Heart left ventricle (tissue), 16 donors: ENCODE results near the gene HIPK2. TPM values are rescaled to one million over a fixed set of nuclear protein-coding genes. Genes with fewer than 3 reads are reported as not detected.

Source experiments
- ATAC-seq, 4 donors: fragments of 200-7000 bp; cut with Tn5 transposase; one replicate each; pipeline ENCODE4 v1.9.1; 2020 to 2022; ENCODE audit warnings: moderate library complexity in 4 of 4, mild to moderate bottlenecking in 3 of 4, moderate number of reproducible peaks in 1 of 4
- DNase-seq, 5 donors: peaks; one replicate each; pipeline ENCODE4 v3.0.0-alpha.2; 2020
- H3K27ac ChIP-seq, 12 donors: fragments of 200-600 bp; sonication (generic) in 4 of 12; one replicate each; pipeline versions ENCODE4 v1.5.0 to v1.8.0; 2016 to 2022; ENCODE audit warnings: mild to moderate bottlenecking in 2 of 12
- H3K27me3 ChIP-seq, 9 donors: fragments of 200-600 bp; sonication (generic) in 2 of 9; one replicate each; pipeline versions ENCODE4 v1.5.1 to v1.8.0; 2016 to 2022; ENCODE audit warnings: mild to moderate bottlenecking in 3 of 9
- H3K36me3 ChIP-seq, 9 donors: fragments of 200-600 bp; sonication (generic) in 2 of 9; one replicate each; pipeline versions ENCODE4 v1.5.0 to v1.8.0; 2018 to 2022; ENCODE audit warnings: mild to moderate bottlenecking in 2 of 9
- H3K4me1 ChIP-seq, 12 donors: fragments of 200-600 bp; sonication (generic) in 4 of 12; one replicate each; pipeline versions ENCODE4 v1.5.0 to v1.8.0; 2016 to 2022; ENCODE audit warnings: mild to moderate bottlenecking in 3 of 12
- H3K4me3 ChIP-seq, 12 donors: fragments of 200-600 bp; sonication (generic) in 4 of 12; one replicate each; pipeline versions ENCODE4 v1.5.0 to v1.8.0; 2017 to 2022; ENCODE audit warnings: mild to moderate bottlenecking in 9 of 12, moderate library complexity in 4 of 12
- H3K9me3 ChIP-seq, 12 donors: fragments of 200-600 bp; sonication (generic) in 4 of 12; one replicate each; pipeline versions ENCODE4 v1.5.0 to v1.8.0; 2016 to 2022; ENCODE audit warnings: mild to moderate bottlenecking in 1 of 12
- CTCF ChIP-seq, 12 donors: fragments of 200-600 bp; sonication (generic) in 4 of 12; IDR thresholded peaks; one replicate each; pipeline versions ENCODE4 v1.5.0 to v1.8.0; 2018 to 2022; ENCODE audit warnings: antibody characterized with exemption in 12 of 12, mild to moderate bottlenecking in 5 of 12
- POLR2A ChIP-seq, 2 donors: fragments of 450-650 bp; IDR thresholded peaks; one replicate each; pipeline ENCODE4 v1.6.1; 2017; ENCODE audit warnings: antibody characterized with exemption in 2 of 2, mild to moderate bottlenecking in 2 of 2, moderate library complexity in 2 of 2
- WGBS, 4 donors: extraction: QIAGEN DNeasy Blood & Tissue Kit in 2 of 4; methylation state at CpG; one replicate each; pipeline versions ENCODE4 v1.1.5 to v1.1.7; 2013 to 2018; 5-methylcytosine and 5-hydroxymethylcytosine counted together
- intact Hi-C, 10 donors: fragments of 100-400 bp; cut with DNase I; formaldehyde crosslinking; loops; one replicate each; pipeline versions ENCODE4 v1.11.1 to v1.14.2; 2022
- polyA plus RNA-seq, 2 donors: library from polyadenylated mRNA; stranded (reverse); fragments of 200-250 nt; gene quantifications; one replicate each; pipeline ENCODE4 v1.2.3, GENCODE V29; 2013
- total RNA-seq, 9 donors: library from RNA; depleted of rRNA in 2 of 9; stranded (reverse); fragments of >200 nt in 2 of 9; fragmentation: NEBNext Ultra II Directional in 3 of 9; extraction: Animal tissue kit (Norgen Biotek cat#: 25700) in 3 of 9; gene quantifications; one replicate each; pipeline versions ENCODE4 v1.1.0 to v1.2.4, GENCODE V29; 2016 to 2023
- donor health status: ischemic (EF 13 %, LVEDD 7.1; RV severe dilation, severe dysfunction).
- donor health status: healthy with polysubstance abuse.
- donor health status: DM: no; HTN: yes; CAD: no.
- donor health status: DM: no; HTN: no; CAD: no.
- donor health status: ischemic (EF 25% LVEDD 6.9; RV normal size, moderate dysfunction).
- donor health status: ischemic (EF 25% LVEDD 5.7; RV mildly dilated, moderate dysfunction).
- donor health status: healthy.
- donor health status: DM: yes; HTN: yes; CAD: no.
- donor health status: ischemic (EF 35%, LVEDD 5.7; RV mildly dilated, moderate dysfunction).
- donor health status: nonischemic (EF 11% LVEDD 7.7; RV severe dilation, severe dysfunction).
- donor health status: DM: yes; HTN: yes; CAD: no.
- donor health status: PGD.
- donor health status: ischemic (EF 29% LVEDD 5.4; RV normal size, mild dysfunction).
- donor health status: nonischemic (EF 23%, LVEDD 6.1; RV moderate dilation, normal function).

HIPK2 gene
- total and polyA plus RNA-seq, 11 donors, result 43.2 to 244 (median 143) TPM

GRCh38 chr7:139594911-139595476, 182.8 kb downstream of the HIPK2 start:
- H3K4me1 ChIP-seq, result peaks cover 0 to 16% (median 0%) of the 10 kb centered on the region in 12 donors
- no peaks in the 10 kb centered on the region for H3K27me3 ChIP-seq
- intact Hi-C loops, result no loop called here
- no peak overlapping the region for H3K27ac ChIP-seq
- ATAC-seq (no peak), DNase-seq (no peak)
- no peak for TF ChIP-seq CTCF (IDR thresholded peaks at IDR 0.05)
- no peak for TF ChIP-seq POLR2A (IDR thresholded peaks at IDR 0.05)
- peaks cover 4 to 100% (median 100%) of the 10 kb centered on the region in 9 donors for H3K36me3 ChIP-seq
- H3K4me3 ChIP-seq, result no peak overlapping the region
- WGBS, 4 donors, result 88 to 93% (median 93%) methylated on average over 13 of the region's 13 CpGs
- no peaks in the 10 kb centered on the region for H3K9me3 ChIP-seq

- Histone ChIP-seq H3K27ac (no peak overlapping the region), H3K4me1 (peaks cover 0 to 11% (median under 1%) of the 10 kb centered on the region in 12 donors), H3K9me3 (no peaks in the 10 kb centered on the region), H3K4me3 (no peak overlapping the region), H3K27me3 (no peaks in the 10 kb centered on the region), H3K36me3 (peaks cover 4 to 100% (median 99%) of the 10 kb centered on the region in 9 donors)
- WGBS, 4 donors, result 97 to 98% (median 98%) methylated on average over 2 of the region's 2 CpGs
- intact Hi-C loops, result no loop called here
- ATAC-seq (no peak), DNase-seq (no peak)
- no peak for TF ChIP-seq CTCF (IDR thresholded peaks at IDR 0.05)
- TF ChIP-seq POLR2A (IDR thresholded peaks at IDR 0.05), result no peak
Observed at GRCh38 chr7:139594090-139594489, 183.7 kb downstream of the HIPK2 start.

- H3K27ac ChIP-seq, result no peak overlapping the region
Observed at GRCh38 chr7:139592801-139593461, 184.9 kb downstream of the HIPK2 start.

More at GRCh38 chr7:139592801-139593461, 184.9 kb downstream of the HIPK2 start:
- no peak for ATAC-seq
- Histone ChIP-seq H3K9me3 (no peaks in the 10 kb centered on the region), H3K4me1 (peaks cover 0 to 11% (median 0%) of the 10 kb centered on the region in 12 donors), H3K36me3 (peaks cover 4 to 100% (median 96%) of the 10 kb centered on the region in 9 donors), H3K4me3 (no peak overlapping the region), H3K27me3 (no peaks in the 10 kb centered on the region)
- intact Hi-C loops, result no loop called here
- 90 to 95% (median 94%) methylated on average over 4 of the region's 4 CpGs for WGBS, 4 donors
- TF ChIP-seq CTCF (IDR thresholded peaks at IDR 0.05), result no peak
- TF ChIP-seq POLR2A (IDR thresholded peaks at IDR 0.05), result no peak
- DNase-seq, result no peak
